ENCODE measurements around the gene ZNF670.

ZNF670 gene

DNA sequence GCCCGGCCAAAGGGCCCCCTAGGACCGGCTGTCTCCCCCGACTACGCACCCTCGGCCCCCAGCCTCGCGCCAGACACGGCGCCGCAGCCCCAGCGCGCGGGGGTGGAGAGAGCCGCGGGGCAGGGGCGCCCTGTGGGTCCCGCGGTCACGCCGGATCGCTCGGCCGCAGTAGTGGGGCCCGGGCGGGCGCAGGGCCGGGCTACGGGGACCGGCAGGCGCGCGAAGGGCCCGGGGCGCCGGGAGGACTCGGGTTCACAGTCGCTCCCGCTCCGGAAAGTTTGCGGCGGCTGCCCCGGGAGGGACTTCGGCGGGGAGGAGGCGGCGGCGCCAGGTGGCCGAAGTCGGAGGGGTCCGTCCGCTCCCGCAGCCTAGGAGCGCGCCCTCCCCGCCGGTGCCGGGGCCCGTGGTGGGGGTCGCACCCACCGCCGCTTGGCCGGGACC, 32.7 kb upstream of the ZNF670 start:
- FAIRE-seq = no peak
- DNase-seq (ENCODE audit: insufficient read length, low spot score) = no peak
- TF ChIP-seq, protein P1, sequence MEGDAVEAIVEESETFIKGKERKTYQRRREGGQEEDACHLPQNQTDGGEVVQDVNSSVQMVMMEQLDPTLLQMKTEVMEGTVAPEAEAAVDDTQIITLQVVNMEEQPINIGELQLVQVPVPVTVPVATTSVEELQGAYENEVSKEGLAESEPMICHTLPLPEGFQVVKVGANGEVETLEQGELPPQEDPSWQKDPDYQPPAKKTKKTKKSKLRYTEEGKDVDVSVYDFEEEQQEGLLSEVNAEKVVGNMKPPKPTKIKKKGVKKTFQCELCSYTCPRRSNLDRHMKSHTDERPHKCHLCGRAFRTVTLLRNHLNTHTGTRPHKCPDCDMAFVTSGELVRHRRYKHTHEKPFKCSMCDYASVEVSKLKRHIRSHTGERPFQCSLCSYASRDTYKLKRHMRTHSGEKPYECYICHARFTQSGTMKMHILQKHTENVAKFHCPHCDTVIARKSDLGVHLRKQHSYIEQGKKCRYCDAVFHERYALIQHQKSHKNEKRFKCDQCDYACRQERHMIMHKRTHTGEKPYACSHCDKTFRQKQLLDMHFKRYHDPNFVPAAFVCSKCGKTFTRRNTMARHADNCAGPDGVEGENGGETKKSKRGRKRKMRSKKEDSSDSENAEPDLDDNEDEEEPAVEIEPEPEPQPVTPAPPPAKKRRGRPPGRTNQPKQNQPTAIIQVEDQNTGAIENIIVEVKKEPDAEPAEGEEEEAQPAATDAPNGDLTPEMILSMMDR (IDR thresholded peaks at IDR 0.05; ENCODE audit: insufficient read depth, missing control alignments) = no peak

- no peak for DNase-seq (ENCODE audit: insufficient read length, low spot score)
- FAIRE-seq = no peak
- TF ChIP-seq, protein P1 (IDR thresholded peaks at IDR 0.05; ENCODE audit: insufficient read depth, missing control alignments) = no peak
These were observed 32.1 kb upstream of the ZNF670 start for GRCh38 chr1:247110627-247111258.

DNA sequence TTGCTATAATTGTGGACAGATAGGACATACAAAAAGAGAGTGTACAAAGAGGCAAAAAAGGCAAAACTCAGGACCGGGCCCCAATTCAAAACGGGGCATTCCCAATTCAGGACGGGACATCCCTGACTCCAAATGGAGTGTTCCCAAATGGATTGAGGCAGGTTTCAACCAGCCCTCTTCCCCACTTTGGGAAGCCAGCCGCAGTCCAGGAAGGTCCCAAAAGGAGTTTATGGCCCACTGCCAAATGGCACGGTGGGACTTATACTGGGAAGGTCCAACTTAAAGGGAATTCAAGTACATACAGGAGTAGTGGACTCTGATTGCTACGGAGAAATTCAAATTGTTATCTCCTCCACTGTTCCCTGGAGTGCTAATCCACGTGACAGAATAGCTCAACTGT, 29.1 kb upstream of the ZNF670 start:
- TF ChIP-seq, protein P1 (IDR thresholded peaks at IDR 0.05; ENCODE audit: insufficient read depth, missing control alignments) = no peak
- no peak for DNase-seq (ENCODE audit: insufficient read length, low spot score)
- no peak for FAIRE-seq

DNA sequence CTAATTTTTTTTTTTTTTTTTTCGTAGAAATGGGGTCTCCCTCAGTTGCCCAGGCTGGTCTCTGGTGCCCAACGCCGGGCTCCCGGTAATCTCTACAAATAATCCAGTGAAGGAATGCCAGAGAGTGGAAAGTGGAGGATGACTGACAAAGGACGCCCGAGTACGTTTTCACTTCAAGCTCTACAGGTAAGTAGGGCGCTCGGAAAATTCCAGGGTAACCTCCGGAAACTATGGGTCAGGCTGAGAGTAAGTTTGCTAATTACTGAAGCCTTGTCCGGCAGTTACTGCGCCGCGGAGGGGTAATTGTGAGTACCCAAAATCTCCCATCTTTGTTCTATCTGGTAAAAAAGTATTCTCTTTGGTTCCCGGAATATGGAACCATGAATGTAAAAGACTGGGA, 27.4 kb upstream of the ZNF670 start:
- TF ChIP-seq, protein P1 (IDR thresholded peaks at IDR 0.05; ENCODE audit: insufficient read depth, missing control alignments) = no peak
- FAIRE-seq (no peak), DNase-seq (ENCODE audit: insufficient read length, low spot score) (no peak)

DNA sequence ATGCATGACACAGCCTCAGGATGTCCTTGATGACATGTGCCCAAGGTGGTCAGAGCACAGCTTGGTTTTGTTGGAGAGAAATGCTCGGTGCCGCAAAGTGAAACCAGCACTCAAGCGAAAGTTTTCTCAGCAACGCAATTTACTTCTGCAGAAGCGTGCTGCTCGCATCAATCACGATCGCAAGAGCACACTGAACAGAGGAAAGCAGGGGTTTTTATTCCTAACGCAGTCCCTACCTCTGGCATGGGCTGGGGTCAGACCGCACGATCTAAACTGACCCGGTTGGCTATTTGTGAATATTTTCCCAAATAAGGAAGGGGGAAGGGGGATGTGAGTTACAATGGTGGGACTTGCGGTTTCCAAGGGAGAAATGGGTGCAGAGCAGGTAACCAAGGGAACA, 26.4 kb upstream of the ZNF670 start:
- FAIRE-seq = peak; percentile 29
- TF ChIP-seq, protein P1 (IDR thresholded peaks at IDR 0.05; ENCODE audit: insufficient read depth, missing control alignments) = no peak
- DNase-seq (ENCODE audit: insufficient read length, low spot score) = no peak

- FAIRE-seq = peak; percentile 77
- peak; percentile 84 for DNase-seq (ENCODE audit: insufficient read length, low spot score)
- TF ChIP-seq, protein P1 (IDR thresholded peaks at IDR 0.05; ENCODE audit: insufficient read depth, missing control alignments) = no peak
These were observed 25.4 kb upstream of the ZNF670 start, which contains the start of gene ZNF669 for GRCh38 chr1:247103859-247104591. TSS of gene ZNF669 (minus strand) at chr1:247104356. CDS start at chr1:247104199, 157 bp downstream.

GRCh38 chr1:247102381-247102780, 23.8 kb upstream of the ZNF670 start:
- DNase-seq (ENCODE audit: insufficient read length, low spot score) = no peak
- TF ChIP-seq, protein P1 (IDR thresholded peaks at IDR 0.05; ENCODE audit: insufficient read depth, missing control alignments) = no peak
- peak; percentile 72 for FAIRE-seq

Data from D721Med (cell line).